ENCODE measurements around the gene TMEM14C.

The TMEM14C gene

DNA sequence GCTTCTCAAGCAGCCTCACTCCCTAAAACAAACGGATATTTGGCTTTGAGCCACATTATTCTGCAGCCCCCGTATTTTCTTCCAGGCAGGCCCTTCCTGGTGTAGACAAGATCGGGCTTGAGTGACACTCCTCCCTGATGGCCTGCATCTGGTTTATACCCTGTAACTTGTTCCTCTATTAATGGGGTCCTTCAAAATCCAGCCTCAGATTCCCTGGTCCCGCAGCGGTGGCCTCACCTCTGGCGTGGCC, 375 bp upstream of the TMEM14C start:
- Histone ChIP-seq H3K79me2 (ENCODE audit: insufficient read depth, low read depth) (peaks cover 4% of the 10 kb centered on the region; the same call in 1 of the 2 replicates), H4K20me1 (ENCODE audit: insufficient read depth) (no peaks in the 10 kb centered on the region), H3K27me3 (ENCODE audit: insufficient read depth, low read depth) (no peaks in the 10 kb centered on the region), H3K4me2 (peak overlapping the region; percentile 85), H3K4me3 (IDR thresholded peaks at IDR 0.05; ENCODE audit: insufficient read depth, low read depth, low read length) (no peak overlapping the region), H3K36me3 (ENCODE audit: insufficient read depth) (no peaks in the 10 kb centered on the region), H2AFZ (ENCODE audit: low read depth) (peak overlapping the region; percentile 72), H3K9ac (peak overlapping the region; percentile 75), H3K4me1 (ENCODE audit: low read depth, poor library complexity, severe bottlenecking) (peaks cover 37% of the 10 kb centered on the region), H3K27ac (peak overlapping the region; percentile 46)
- no peak for TF ChIP-seq CTCF (conservative IDR thresholded peaks at IDR 0.05; ENCODE audit: low read depth, low read length)

- TF ChIP-seq CTCF (conservative IDR thresholded peaks at IDR 0.05; ENCODE audit: low read depth, low read length), result no peak
- no peaks in the 10 kb centered on the region for H3K27me3 ChIP-seq (ENCODE audit: insufficient read depth, low read depth)
- peaks cover 4% of the 10 kb centered on the region; the same call in 1 of the 2 replicates for H3K79me2 ChIP-seq (ENCODE audit: insufficient read depth, low read depth)
Observed at GRCh38 chr6:10723567-10723881, 654 bp downstream of the TMEM14C start.

DNA sequence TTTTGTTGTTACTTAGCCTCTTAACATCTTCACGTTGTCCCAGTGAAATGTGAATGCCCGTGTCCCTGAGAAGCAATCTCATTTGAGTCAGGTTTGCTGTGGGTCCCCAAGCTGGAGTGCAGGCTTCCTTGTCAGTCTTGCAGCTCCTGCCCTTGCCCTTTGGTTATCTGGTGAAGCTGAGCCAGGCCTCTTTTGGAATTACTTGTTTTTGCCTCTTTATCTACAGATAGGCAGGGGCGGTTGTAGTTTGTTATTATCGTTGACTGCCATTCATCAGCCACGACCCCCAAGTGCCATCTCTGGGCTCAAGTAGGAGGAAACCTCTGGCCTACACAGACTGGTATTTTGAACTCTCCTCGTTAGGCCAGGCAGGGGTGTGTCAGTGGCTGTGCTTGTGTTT, 2.2 kb downstream of the TMEM14C start:
- H3K4me2 ChIP-seq, result no peak overlapping the region
- peaks cover 4% of the 10 kb centered on the region; the same call in 1 of the 2 replicates for H3K79me2 ChIP-seq (ENCODE audit: insufficient read depth, low read depth)
- TF ChIP-seq CTCF (conservative IDR thresholded peaks at IDR 0.05; ENCODE audit: low read depth, low read length), result no peak
- no peak overlapping the region for H2AFZ ChIP-seq (ENCODE audit: low read depth)
- H3K4me3 ChIP-seq (IDR thresholded peaks at IDR 0.05; ENCODE audit: insufficient read depth, low read depth, low read length), result no peak overlapping the region
- H3K27me3 ChIP-seq (ENCODE audit: insufficient read depth, low read depth), result no peaks in the 10 kb centered on the region
- peaks cover 19% of the 10 kb centered on the region for H3K4me1 ChIP-seq (ENCODE audit: low read depth, poor library complexity, severe bottlenecking)
- no peaks in the 10 kb centered on the region for H4K20me1 ChIP-seq (ENCODE audit: insufficient read depth)
- no peak overlapping the region for H3K9ac ChIP-seq
- no peak overlapping the region for H3K27ac ChIP-seq
- no peaks in the 10 kb centered on the region for H3K36me3 ChIP-seq (ENCODE audit: insufficient read depth)

More at GRCh38 chr6:10723567-10723881, 654 bp downstream of the TMEM14C start:
- H2AFZ ChIP-seq (ENCODE audit: low read depth), result peak overlapping the region; percentile 72
- H3K27ac ChIP-seq, result peak overlapping the region; percentile 71
- H3K9ac ChIP-seq, result peak overlapping the region; percentile 75
- H4K20me1 ChIP-seq (ENCODE audit: insufficient read depth), result no peaks in the 10 kb centered on the region
- peak overlapping the region; percentile 39 for H3K4me2 ChIP-seq
- no peaks in the 10 kb centered on the region for H3K36me3 ChIP-seq (ENCODE audit: insufficient read depth)
- peaks cover 33% of the 10 kb centered on the region for H3K4me1 ChIP-seq (ENCODE audit: low read depth, poor library complexity, severe bottlenecking)
- no peak overlapping the region for H3K4me3 ChIP-seq (IDR thresholded peaks at IDR 0.05; ENCODE audit: insufficient read depth, low read depth, low read length)

- TF ChIP-seq CTCF (conservative IDR thresholded peaks at IDR 0.05; ENCODE audit: low read depth, low read length), result no peak
- Histone ChIP-seq H3K36me3 (ENCODE audit: insufficient read depth) (no peaks in the 10 kb centered on the region), H3K9ac (no peak overlapping the region), H3K27ac (no peak overlapping the region), H3K4me3 (IDR thresholded peaks at IDR 0.05; ENCODE audit: insufficient read depth, low read depth, low read length) (no peak overlapping the region), H3K4me1 (ENCODE audit: low read depth, poor library complexity, severe bottlenecking) (peaks cover 19% of the 10 kb centered on the region), H3K79me2 (ENCODE audit: insufficient read depth, low read depth) (peaks cover 4% of the 10 kb centered on the region; the same call in 1 of the 2 replicates), H3K27me3 (ENCODE audit: insufficient read depth, low read depth) (no peaks in the 10 kb centered on the region), H3K4me2 (no peak overlapping the region), H2AFZ (ENCODE audit: low read depth) (no peak overlapping the region), H4K20me1 (ENCODE audit: insufficient read depth) (no peaks in the 10 kb centered on the region)
Observed at GRCh38 chr6:10725716-10726115, 2.8 kb downstream of the TMEM14C start.

- no peak for TF ChIP-seq CTCF (conservative IDR thresholded peaks at IDR 0.05; ENCODE audit: low read depth, low read length)
- H3K36me3 ChIP-seq (ENCODE audit: insufficient read depth), result no peaks in the 10 kb centered on the region; the same call in 1 of the 2 replicates
Observed at GRCh38 chr6:10730254-10730653, 7.4 kb downstream of the TMEM14C start.

More at GRCh38 chr6:10730254-10730653, 7.4 kb downstream of the TMEM14C start:
- no peak overlapping the region for H3K27ac ChIP-seq
- no peaks in the 10 kb centered on the region for H4K20me1 ChIP-seq (ENCODE audit: insufficient read depth)
- H2AFZ ChIP-seq (ENCODE audit: low read depth), result no peak overlapping the region
- no peaks in the 10 kb centered on the region for H3K79me2 ChIP-seq (ENCODE audit: insufficient read depth, low read depth)
- no peak overlapping the region for H3K4me2 ChIP-seq
- no peak overlapping the region for H3K4me3 ChIP-seq (IDR thresholded peaks at IDR 0.05; ENCODE audit: insufficient read depth, low read depth, low read length)
- no peaks in the 10 kb centered on the region for H3K27me3 ChIP-seq (ENCODE audit: insufficient read depth, low read depth)
- no peak overlapping the region for H3K9ac ChIP-seq
- no peaks in the 10 kb centered on the region for H3K4me1 ChIP-seq (ENCODE audit: low read depth, poor library complexity, severe bottlenecking)
